K562 (cell line): ENCODE results near the gene ARF5. TPM values are rescaled to one million over a fixed set of nuclear protein-coding genes. Genes with fewer than 3 reads are reported as not detected.

Experiments
- ATAC-seq: fragments of 200-7000 bp; cut with Tn5 transposase; 3 replicates; pipeline ENCODE4 v1.9.1; 2020; ENCODE audit warnings: moderate library complexity
- BruUV-seq: library from RNA; stranded (reverse); fragments of 400-500 nt; replicated peaks from 2 replicates; lab custom pipeline; 2021; lab: Mats Ljungman, UMichigan
- CTCF ChIA-PET: fragments of 300-600 bp; formaldehyde crosslinking; extraction: SDS; loops from one replicate; lab custom pipeline; 2021; ENCODE audit warnings: low intra/inter-chr PET ratio; lab: Yijun Ruan, JAX
- POLR2A ChIA-PET: fragments of 300-600, 350-650 bp; sonication (Branson Sonifier 250); formaldehyde crosslinking; extraction: SDS; loops from one replicate; lab custom pipeline; 2021; ENCODE audit warnings: antibody characterized with exemption, inconsistent platforms; lab: Yijun Ruan, JAX
- DNase-seq, 4 experiments: peaks; one replicate each; pipeline versions ENCODE4 v3.0.0 to v3.0.0-alpha.2; 2011 to 2018; ENCODE audit warnings: low spot score in 3 of 4, mixed read lengths in 3 of 4; ENCODE audit errors: extremely low read depth in 1 of 4
- FAIRE-seq: peaks from 2 replicates; lab custom pipeline; 2011; peaks lifted over from hg19 to GRCh38; lab: Jason Lieb, UNC
- H2AFZ ChIP-seq: 2 replicates; pipeline ENCODE4 v1.6.0; 2011; ENCODE audit warnings: low read depth, low read length, control low read depth, inconsistent platforms
- H3K27ac ChIP-seq: fragments of 200-600 bp; 3 replicates; pipeline ENCODE4 v1.8.0; 2011; ENCODE audit warnings: low read depth, mild to moderate bottlenecking, control low read depth, inconsistent platforms, low read length, moderate library complexity, mixed read lengths; ENCODE audit errors: extremely low read depth
- H3K27me3 ChIP-seq, 2 experiments: fragments of 300-600 bp in 1 of 2; 2 replicates in 1 of 2; 3 replicates in 1 of 2; pipeline versions ENCODE4 v1.6.0 to v1.8.0; 2011; ENCODE audit warnings: inconsistent platforms in 2 of 2, low read length in 2 of 2, mild to moderate bottlenecking in 1 of 2, mixed read lengths in 1 of 2, moderate library complexity in 1 of 2; ENCODE audit not compliant: control insufficient read depth in 2 of 2, insufficient read depth in 2 of 2
- H3K36me3 ChIP-seq: fragments of 300-600 bp; 3 replicates; pipeline ENCODE4 v1.8.0; 2011; ENCODE audit warnings: mild to moderate bottlenecking, low read length, inconsistent platforms; ENCODE audit not compliant: control insufficient read depth, insufficient read depth
- H3K4me1 ChIP-seq, 2 experiments: fragments of 200-600 bp in 1 of 2; replicated peaks in 1 of 2; 2 replicates in 1 of 2; 3 replicates in 1 of 2; pipeline versions ENCODE4 v1.5.1 to v1.8.0; 2011; ENCODE audit warnings: inconsistent platforms in 2 of 2, low read length in 2 of 2, mild to moderate bottlenecking in 1 of 2, mixed read lengths in 1 of 2, moderate library complexity in 1 of 2; ENCODE audit not compliant: control insufficient read depth in 2 of 2, insufficient read depth in 2 of 2
- H3K4me2 ChIP-seq: 2 replicates; pipeline ENCODE4 v1.6.1; 2011; ENCODE audit warnings: low read length, control low read depth, inconsistent platforms, mixed read lengths; ENCODE audit not compliant: insufficient read depth
- H3K4me3 ChIP-seq: fragments of 200-600 bp; sonication (generic), shearing (Covaris generic); 2 replicates; pipeline ENCODE4 v1.5.1; 2016; ENCODE audit warnings: control low read depth, inconsistent platforms
- H3K79me2 ChIP-seq: fragments of 200-600 bp; 3 replicates; pipeline ENCODE4 v1.8.0; 2011; ENCODE audit warnings: low read length, inconsistent platforms; ENCODE audit not compliant: control insufficient read depth, insufficient read depth
- H3K9ac ChIP-seq, 2 experiments: 2 replicates each; pipeline versions ENCODE4 v1.6.0 to v1.6.1; 2011; ENCODE audit warnings: low read depth in 2 of 2, low read length in 2 of 2, control low read depth in 1 of 2, inconsistent platforms in 1 of 2, mild to moderate bottlenecking in 1 of 2, mixed read lengths in 1 of 2; ENCODE audit not compliant: insufficient read depth in 1 of 2
- H3K9me1 ChIP-seq: one replicate; pipeline ENCODE4 v1.6.0; 2011; ENCODE audit warnings: inconsistent platforms, mild to moderate bottlenecking, low read length, moderate library complexity; ENCODE audit not compliant: control insufficient read depth, insufficient read depth
- H3K9me3 ChIP-seq: replicated peaks from 2 replicates; pipeline ENCODE4 v1.5.1; 2011; ENCODE audit warnings: low read depth, low read length, inconsistent platforms; ENCODE audit not compliant: control insufficient read depth, insufficient read depth
- H4K20me1 ChIP-seq: replicated peaks from 2 replicates; pipeline ENCODE4 v1.6.1; 2011; ENCODE audit warnings: low read length, inconsistent platforms, mixed read lengths; ENCODE audit not compliant: control insufficient read depth, insufficient read depth
- ELF1 ChIP-seq: fragments of 200-800 bp; sonication (Bioruptor generic); IDR thresholded peaks from 2 replicates; pipeline ENCODE4 v1.6.1; 2016; ENCODE audit warnings: missing genetic modification characterization, missing compliant biosample characterization
- EP400 ChIP-seq: fragments of 450-650 bp; IDR thresholded peaks from 2 replicates; pipeline ENCODE4 v1.6.1; 2017; ENCODE audit warnings: antibody characterized with exemption, mild to moderate bottlenecking, moderate library complexity
- FIP1L1 ChIP-seq: fragments of 200-400 bp; formaldehyde crosslinking; IDR thresholded peaks from 2 replicates; pipeline ENCODE4 v1.6.1; 2018; ENCODE audit warnings: mild to moderate bottlenecking, low read depth, low read length; ENCODE audit not compliant: poor library complexity, severe bottlenecking
- SMARCA5 ChIP-seq: fragments of 450-650 bp; IDR thresholded peaks from 2 replicates; pipeline ENCODE4 v1.6.1; 2016
- XRCC3 ChIP-seq: fragments of 450-650 bp; IDR thresholded peaks from 2 replicates; pipeline ENCODE4 v1.6.1; 2017; ENCODE audit warnings: mild to moderate bottlenecking, moderate library complexity
- ZKSCAN1 ChIP-seq: fragments of 150-350 bp; IDR thresholded peaks from 2 replicates; pipeline ENCODE4 v1.6.1; 2016; ENCODE audit warnings: low read depth, low read length
- ZNF174 ChIP-seq: fragments of 250-450 bp; sonication (Bioruptor Pico); IDR thresholded peaks from 2 replicates; pipeline ENCODE4 v1.4.0; 2020; ENCODE audit warnings: mild to moderate bottlenecking
- WGBS: fragments of 100-300 bp; shearing (Covaris generic); methylation state at CpG from one replicate; pipeline ENCODE4 v1.1.6; 2016; ENCODE audit warnings: low coverage, mixed read lengths; ENCODE audit not compliant: insufficient coverage; ENCODE audit errors: missing lambda C conversion rate; 5-methylcytosine and 5-hydroxymethylcytosine counted together
- in situ Hi-C: fragments of 300-500 bp; cut with MboI; formaldehyde crosslinking; loops from 4 replicates; pipeline ENCODE4 v1.15.0; 2018; ENCODE audit warnings: inconsistent platforms, mixed read lengths
- intact Hi-C: fragments of 100-400 bp; cut with micrococcal nuclease; formaldehyde crosslinking; loops from 2 replicates; pipeline ENCODE4 v1.14.2; 2022
- polyA plus RNA-seq, 8 experiments: library from polyadenylated mRNA; depleted of rRNA in 4 of 8; stranded (reverse) in 5 of 8; unstranded in 3 of 8; fragments of >200 nt; fragmentation: Nextera tagmentation in 2 of 8; fragmentation: Illumina TruSeq in 1 of 8; extraction: Ambion mirVana in 2 of 8; extraction: Trizol in 1 of 8; gene quantifications; 2 replicates each; pipeline versions ENCODE4 v1.2.1 to v1.2.3, GENCODE V29; 2011 to 2014; ENCODE audit warnings: inconsistent platforms in 1 of 8, missing spikeins in 1 of 8
- total RNA-seq, 7 experiments: library from RNA; depleted of rRNA in 6 of 7; stranded (reverse); fragments of >200 nt in 6 of 7; fragmentation: Illumina TruSeq in 2 of 7; extraction: Trizol in 2 of 7; gene quantifications; 2 replicates each; pipeline versions ENCODE4 v1.2.1 to v1.2.3, GENCODE V29; 2011 to 2021; ENCODE audit warnings: low replicate concordance in 1 of 7

Gene ARF5
- total and polyA plus RNA-seq, 9 of the 15 experiments (the other 6 are each of a cell fraction or from before 2014, with no cell fraction given), result 8.1 to 290 (median 125) TPM

DNA sequence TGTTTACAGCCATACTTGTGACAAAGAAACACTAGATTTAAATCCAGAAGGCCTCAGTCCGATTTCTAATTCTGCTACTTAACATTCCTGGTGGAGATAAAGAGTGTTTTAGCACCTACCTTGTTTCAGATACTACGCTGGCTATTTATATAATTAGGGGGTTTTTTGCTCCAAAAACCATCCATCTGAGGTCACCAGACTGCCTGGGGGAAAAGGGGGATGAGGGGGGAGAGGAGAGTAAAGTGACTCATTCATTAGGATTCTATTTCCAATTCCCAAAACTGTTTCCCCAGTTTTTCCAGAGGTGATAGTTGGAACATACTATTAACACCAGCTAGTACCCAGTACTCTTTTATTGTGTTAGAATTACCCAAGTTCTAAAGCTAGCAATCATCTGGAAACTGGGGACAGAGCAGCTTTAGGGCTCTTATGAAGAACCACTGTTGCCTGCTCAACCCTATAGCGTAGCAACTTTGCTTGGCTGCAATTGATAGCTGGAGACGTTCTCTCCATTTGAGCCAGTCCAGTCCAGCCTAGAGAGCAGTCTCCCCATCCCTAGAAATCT is 9.4 kb upstream of the ARF5 start:
- 72% methylated on average over 4 of the region's 4 CpGs for WGBS
- FAIRE-seq, result no peak
- H3K4me2 ChIP-seq, result no peak overlapping the region
- no peak overlapping the region for H2AFZ ChIP-seq
- H3K9me1 ChIP-seq, result peaks cover 1% of the 10 kb centered on the region
- no peak overlapping the region for H3K9ac ChIP-seq
- H3K4me1 ChIP-seq, result peaks cover 5 to 9% of the 10 kb centered on the region in 2 experiments; a peak in 4 of 5 replicates
- H3K9me3 ChIP-seq, result no peaks in the 10 kb centered on the region
- no peaks in the 10 kb centered on the region for H3K27me3 ChIP-seq
- H3K27ac ChIP-seq, result no peak overlapping the region
- intact Hi-C loops (no loop called here), in situ Hi-C loops (no loop called here)
- peaks cover 4% of the 10 kb centered on the region; the same call in 1 of the 3 replicates for H3K79me2 ChIP-seq
- ATAC-seq, result no peak
- no TSS peak for BruUV-seq
- DNase-seq, result no peak
- ChIA-PET CTCF (no interaction called here), POLR2A (interaction anchor here (0.5 to 2.0 kb wide), 5 partner anchors 10 to 376 kb away, joined by 3 to 7 read pairs (median 3); no protein-coding TSS in a partner anchor)
- H3K4me3 ChIP-seq, result no peak overlapping the region
- peaks cover 39% of the 10 kb centered on the region for H3K36me3 ChIP-seq
- peaks cover 18% of the 10 kb centered on the region; the same call in 1 of the 2 replicates for H4K20me1 ChIP-seq
- TF ChIP-seq XRCC3, result no peak
- no peak for TF ChIP-seq ZKSCAN1
- TF ChIP-seq FIP1L1, result no peak

DNA sequence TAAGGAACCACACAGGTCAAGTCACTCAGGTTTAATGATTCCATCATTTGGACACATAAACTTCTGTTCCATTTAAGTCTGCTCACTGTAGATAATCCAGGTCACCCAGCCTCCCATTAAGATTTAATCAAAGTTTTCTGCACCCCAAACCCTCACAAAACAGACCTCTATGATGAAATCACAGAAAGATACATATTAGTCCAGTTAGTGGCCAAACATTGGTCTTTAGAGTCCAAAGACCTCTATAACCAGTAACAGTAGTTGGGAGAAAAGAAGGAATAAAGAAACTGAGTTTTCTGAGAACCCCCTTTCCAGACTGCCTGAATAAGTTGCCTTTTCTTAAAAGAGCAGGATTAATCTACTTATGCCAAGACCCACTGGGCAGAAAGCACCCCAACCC is 7.6 kb upstream of the ARF5 start:
- in situ Hi-C loops (no loop called here), intact Hi-C loops (no loop called here)
- no peak for DNase-seq
- no peak overlapping the region for H3K4me2 ChIP-seq
- peaks cover 23% of the 10 kb centered on the region for H4K20me1 ChIP-seq
- H3K9me3 ChIP-seq, result no peaks in the 10 kb centered on the region
- H2AFZ ChIP-seq, result no peak overlapping the region
- no peak overlapping the region for H3K4me3 ChIP-seq
- H3K4me1 ChIP-seq, result peaks cover 11 to 26% of the 10 kb centered on the region in 2 experiments; a peak in 4 of 5 replicates
- CTCF ChIA-PET, result no interaction called here
- no peaks in the 10 kb centered on the region for H3K27me3 ChIP-seq
- peaks cover 5% of the 10 kb centered on the region for H3K9me1 ChIP-seq
- POLR2A ChIA-PET, result interaction anchor here (0.7 to 1.5 kb wide), 5 partner anchors 12 to 326 kb away, joined by 3 to 5 read pairs (median 4); no protein-coding TSS in a partner anchor
- no peak overlapping the region for H3K9ac ChIP-seq
- ATAC-seq, result no peak
- peaks cover 20% of the 10 kb centered on the region for H3K79me2 ChIP-seq
- FAIRE-seq, result no peak
- H3K27ac ChIP-seq, result no peak overlapping the region
- peaks cover 41% of the 10 kb centered on the region for H3K36me3 ChIP-seq
- no peak for TF ChIP-seq ELF1 (tag)
- no peak for TF ChIP-seq SMARCA5
- no peak for TF ChIP-seq EP400
- TF ChIP-seq ZNF174, result no peak
- BruUV-seq, result no TSS peak
